ENCODE results near the gene SPATA7. TPM values are rescaled to one million over a fixed set of nuclear protein-coding genes. Genes with fewer than 3 reads are reported as not detected.

The SPATA7 gene
- total RNA-seq, 1 experiment from 2014 or later, result 5.3 TPM

GRCh38 chr14:88468406-88468805 is 82.9 kb downstream of the SPATA7 start:
- Histone ChIP-seq H3K27ac (ENCODE audit: insufficient read length, low read depth, low read length) (no peak overlapping the region), H3K27me3 (ENCODE audit: insufficient read depth, low read length) (no peaks in the 10 kb centered on the region), H3K4me2 (ENCODE audit: insufficient read depth, insufficient read length, low read length) (no peak overlapping the region), H2BK12ac (ENCODE audit: insufficient read length, low read depth, low read length) (no peak overlapping the region), H3K79me2 (ENCODE audit: insufficient read depth, low read length) (no peaks in the 10 kb centered on the region), H3K9ac (ENCODE audit: extremely low read depth, insufficient read length, low read length) (no peak overlapping the region), H3K18ac (ENCODE audit: insufficient read length, low read depth, low read length) (no peak overlapping the region), H3K4me1 (ENCODE audit: insufficient read depth, low read length) (no peaks in the 10 kb centered on the region), H4K91ac (ENCODE audit: insufficient read length, low read depth, low read length) (no peak overlapping the region), H2AK5ac (ENCODE audit: insufficient read length, low read length) (no peak overlapping the region), H2BK120ac (ENCODE audit: low read depth, low read length, poor library complexity, severe bottlenecking) (no peak overlapping the region), H4K5ac (ENCODE audit: insufficient read length, low read depth, low read length) (no peak overlapping the region), H3K9me3 (ENCODE audit: control insufficient read depth, low read depth, low read length) (no peaks in the 10 kb centered on the region), H2AFZ (ENCODE audit: low read length) (no peak overlapping the region), H3K14ac (ENCODE audit: insufficient read depth, low read length) (no peak overlapping the region), H2BK20ac (ENCODE audit: low read depth, low read length, poor library complexity, severe bottlenecking) (no peak overlapping the region), H3K56ac (ENCODE audit: insufficient read length, low read depth, low read length) (no peak overlapping the region), H4K8ac (replicated peaks; ENCODE audit: insufficient read length, low read depth, low read length) (no peak overlapping the region), H3K23ac (ENCODE audit: insufficient read length, low read depth, low read length) (no peak overlapping the region), H4K20me1 (ENCODE audit: control insufficient read depth, insufficient read depth, insufficient read length) (no peaks in the 10 kb centered on the region), H2BK5ac (ENCODE audit: insufficient read length, low read length) (no peak overlapping the region), H3K23me2 (ENCODE audit: insufficient read length, low read depth, low read length, poor library complexity, severe bottlenecking) (no peaks in the 10 kb centered on the region), H3K4ac (ENCODE audit: low read depth, low read length) (no peak overlapping the region), H2BK15ac (ENCODE audit: low read depth, low read length) (no peak overlapping the region), H3T11ph (ENCODE audit: low read length) (no peak overlapping the region), H3K79me1 (ENCODE audit: insufficient read depth, low read depth, low read length, poor library complexity, severe bottlenecking) (no peaks in the 10 kb centered on the region)
- Mint-ChIP-seq H3K36me3 (ENCODE audit: insufficient read depth in 1 of 3, low read depth in 3 of 3) (peaks cover 13 to 50% (median 49%) of the 10 kb centered on the region in 3 experiments; a peak in 6 of 7 replicates), H3K27ac (no peak overlapping the region), H3K4me3 (no peak overlapping the region), H3K27me3 (ENCODE audit: low read depth) (no peaks in the 10 kb centered on the region), H3K4me1 (no peaks in the 10 kb centered on the region), H3K9me3 (no peaks in the 10 kb centered on the region; a peak in 2 of 5 replicates)
- TF ChIP-seq CTCF (conservative IDR thresholded peaks at IDR 0.05), result no peak
- WGBS (ENCODE audit: extremely low coverage, insufficient read length, low lambda C conversion rate), result no CpG with 5 or more reads among the region's 1 CpG
- no peak for DNase-seq

Measured in H9 (cell line).